Measurements from ENCODE around the gene NAA20. TPM values are rescaled to one million over a fixed set of nuclear protein-coding genes. Genes with fewer than 3 reads are reported as not detected.

The NAA20 gene
- total and polyA plus RNA-seq, 2 of the 4 experiments (the other 2 are of a cell fraction) = 35.7 to 58.8 TPM

DNA sequence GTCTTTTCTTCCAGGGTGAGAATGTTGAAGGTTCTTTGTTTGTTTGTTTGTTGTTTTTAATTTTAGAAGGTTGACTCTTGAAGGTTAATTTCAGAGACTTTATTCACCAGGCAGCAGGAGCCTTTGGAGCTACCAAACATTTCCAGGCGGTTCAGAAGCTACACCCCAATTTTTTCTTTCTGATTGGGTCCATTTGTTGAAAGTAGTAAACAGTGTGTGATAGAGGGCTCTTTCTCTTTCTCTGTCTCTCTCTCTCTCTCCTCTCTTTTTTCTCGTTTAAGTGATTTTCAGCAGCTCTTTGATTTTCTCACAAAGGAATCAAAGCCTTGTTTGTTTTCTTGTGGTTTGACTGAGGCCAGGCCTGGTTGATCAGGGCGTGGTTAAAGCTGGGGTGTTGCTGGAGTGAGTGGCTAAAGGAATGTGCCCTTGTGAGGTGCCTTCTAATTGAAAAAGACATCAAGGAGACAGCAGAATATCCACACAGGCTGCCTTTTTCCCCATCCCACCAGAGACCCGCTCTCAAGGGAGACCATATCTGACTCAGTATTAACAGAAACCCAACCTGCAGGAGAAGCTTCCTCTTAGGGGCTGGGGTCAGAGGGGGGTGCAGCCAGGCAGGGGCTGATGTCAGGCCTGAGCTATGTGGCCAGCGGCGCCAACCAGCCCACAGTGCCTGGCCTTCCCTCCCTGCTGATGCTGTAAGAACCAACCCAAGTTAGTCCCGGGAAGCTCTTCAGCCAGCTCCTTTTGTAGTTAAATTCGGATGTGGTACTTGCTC lies 40.4 kb upstream of the NAA20 start:
- no CpG with 5 or more reads among the region's 8 CpGs for WGBS, 2 experiments (ENCODE audit: extremely low coverage in 2 of 2, insufficient read length in 1 of 2)
- Histone ChIP-seq H4K20me1 (ENCODE audit: insufficient read depth, low read length) (peaks cover 65% of the 10 kb centered on the region), H3K36me3 (ENCODE audit: control insufficient read depth, insufficient read depth, low read length) (peaks cover 16% of the 10 kb centered on the region), H3K9me3 (ENCODE audit: control insufficient read depth, insufficient read depth, low read length) (no peaks in the 10 kb centered on the region), H3K14ac (replicated peaks; ENCODE audit: low read depth, low read length) (peak overlapping the region; percentile 98), H4K91ac (ENCODE audit: insufficient read depth, low read depth, low read length) (peak overlapping the region; percentile 96), H2BK20ac (ENCODE audit: low read depth, low read length) (peak overlapping the region; percentile 85), H3K9ac (ENCODE audit: low read depth, low read length) (peak overlapping the region; percentile 83), H2AFZ (replicated peaks; ENCODE audit: low read length, poor library complexity) (no peak overlapping the region), H3K27me3 (ENCODE audit: control insufficient read depth, insufficient read depth, low read length) (no peaks in the 10 kb centered on the region), H3K4ac (ENCODE audit: low read depth, low read length) (peak overlapping the region; percentile 95), H2BK5ac (ENCODE audit: low read depth, low read length, poor library complexity, severe bottlenecking) (peak overlapping the region; percentile 94), H2AK5ac (ENCODE audit: low read depth, low read length) (peak overlapping the region; percentile 16), H2BK120ac (ENCODE audit: low read depth, low read length) (peak overlapping the region; percentile 92), H3K18ac (ENCODE audit: low read depth, low read length) (peak overlapping the region; percentile 67), H3K79me1 (ENCODE audit: low read depth in 1 of 2, low read length in 2 of 2) (peaks cover 4 to 59% of the 10 kb centered on the region in 2 experiments; a peak in 3 of 4 replicates), H3K56ac (ENCODE audit: extremely low read depth, insufficient read depth, low read length) (peak overlapping the region; percentile 99), H2AK9ac (replicated peaks; ENCODE audit: low read depth, low read length, poor library complexity) (peak overlapping the region; percentile 18), H3K9me1 (ENCODE audit: insufficient read depth, low read length) (peaks cover 27% of the 10 kb centered on the region), H3K4me3 (ENCODE audit: insufficient read depth, low read depth, low read length) (peak overlapping the region; percentile 71), H3K23ac (ENCODE audit: low read depth, low read length) (peak overlapping the region; percentile 95), H3K27ac (ENCODE audit: insufficient read depth, low read length) (peak overlapping the region; percentile 71), H2BK15ac (ENCODE audit: low read depth, low read length) (peak overlapping the region; percentile 69; the same call in 2 of the 3 replicates), H4K8ac (ENCODE audit: low read depth in 2 of 2, low read length in 2 of 2) (peak overlapping the region; percentile 92 to 94; a peak in 3 of 4 replicates), H3K4me2 (ENCODE audit: low read depth, low read length) (peak overlapping the region; percentile 76), H4K5ac (ENCODE audit: low read depth, low read length) (peak overlapping the region; percentile 28), H3K4me1 (ENCODE audit: control insufficient read depth, insufficient read depth, low read length) (peaks cover 23% of the 10 kb centered on the region)
- BruUV-seq (replicated peaks) = no TSS peak
- CTCF ChIA-PET = interaction anchor here (0.6 to 1.2 kb wide), 3 partner anchors 16 to 1334 kb away, joined by 3 to 6 read pairs (median 3); no protein-coding TSS in a partner anchor
- in situ Hi-C loops (cut with MboI; ENCODE audit: low sequenced_read_pairs) (loop anchor here (10.0 kb wide), 1 partner anchor 192 kb away; no protein-coding TSS in a partner anchor), intact Hi-C loops (cut with micrococcal nuclease) (loop anchor here (1.0 to 10.0 kb wide), 2 partner anchors 17 to 162 kb away; no protein-coding TSS in a partner anchor), dilution Hi-C loops (cut with HindIII; ENCODE audit: low sequenced_read_pairs, unreplicated experiment) (no loop called here)
- peak; percentile 44; the same call in 1 of the 2 replicates for TF ChIP-seq POLR2A (IDR thresholded peaks at IDR 0.05; ENCODE audit: low read depth, low read length)
- 0 out of 2 replicates have a peak, but pooled peaks have one; percentile 8 for TF ChIP-seq MXI1 (IDR thresholded peaks at IDR 0.05; ENCODE audit: borderline replicate concordance, low read depth, low read length)
- TF ChIP-seq, protein P1, sequence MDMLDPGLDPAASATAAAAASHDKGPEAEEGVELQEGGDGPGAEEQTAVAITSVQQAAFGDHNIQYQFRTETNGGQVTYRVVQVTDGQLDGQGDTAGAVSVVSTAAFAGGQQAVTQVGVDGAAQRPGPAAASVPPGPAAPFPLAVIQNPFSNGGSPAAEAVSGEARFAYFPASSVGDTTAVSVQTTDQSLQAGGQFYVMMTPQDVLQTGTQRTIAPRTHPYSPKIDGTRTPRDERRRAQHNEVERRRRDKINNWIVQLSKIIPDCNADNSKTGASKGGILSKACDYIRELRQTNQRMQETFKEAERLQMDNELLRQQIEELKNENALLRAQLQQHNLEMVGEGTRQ (IDR thresholded peaks at IDR 0.05; ENCODE audit: low read depth, low read length) = no peak
- ATAC-seq (ENCODE audit: low read depth) = peak; percentile 57
- peak; percentile 83 for DNase-seq
- POLR2A ChIA-PET (ENCODE audit: unreplicated experiment) = interaction anchor here (0.7 to 3.2 kb wide), 7 partner anchors 15 to 269 kb away, joined by 3 to 10 read pairs (median 4); no protein-coding TSS in a partner anchor
